Measurements from ENCODE around the gene RCL1.

The RCL1 gene

GRCh38 chr9:4814913-4815312 lies 22.2 kb downstream of the RCL1 start:
- peaks cover 21% of the 10 kb centered on the region for H3K36me3 Mint-ChIP-seq (ENCODE audit: low read depth)
- peak overlapping the region; percentile 26 for H3K27ac Mint-ChIP-seq
- no peaks in the 10 kb centered on the region for H3K27me3 Mint-ChIP-seq (ENCODE audit: low read depth)
- H3K4me3 Mint-ChIP-seq = peak overlapping the region; percentile 27
- H3K4me1 Mint-ChIP-seq (ENCODE audit: low read depth) = peaks cover 30% of the 10 kb centered on the region
- H3K9me3 Mint-ChIP-seq = peaks cover 16% of the 10 kb centered on the region

- peak overlapping the region; percentile 27 for H3K4me3 Mint-ChIP-seq
- H3K27me3 Mint-ChIP-seq (ENCODE audit: low read depth) = no peaks in the 10 kb centered on the region
- H3K27ac Mint-ChIP-seq = peak overlapping the region; percentile 26
- peaks cover 29% of the 10 kb centered on the region for H3K4me1 Mint-ChIP-seq (ENCODE audit: low read depth)
- H3K9me3 Mint-ChIP-seq = peaks cover 15% of the 10 kb centered on the region
- H3K36me3 Mint-ChIP-seq (ENCODE audit: low read depth) = peaks cover 19% of the 10 kb centered on the region
Observed at GRCh38 chr9:4815381-4815956, 22.7 kb downstream of the RCL1 start.

- no peaks in the 10 kb centered on the region for H3K27me3 Mint-ChIP-seq (ENCODE audit: low read depth)
- peaks cover 21% of the 10 kb centered on the region for H3K4me1 Mint-ChIP-seq (ENCODE audit: low read depth)
- no peak overlapping the region for H3K4me3 Mint-ChIP-seq
- peaks cover 3% of the 10 kb centered on the region for H3K9me3 Mint-ChIP-seq
- H3K27ac Mint-ChIP-seq = no peak overlapping the region
- peaks cover 9% of the 10 kb centered on the region for H3K36me3 Mint-ChIP-seq (ENCODE audit: low read depth)
Observed at GRCh38 chr9:4820168-4820567, 27.4 kb downstream of the RCL1 start.

- Mint-ChIP-seq H3K27ac (no peak overlapping the region), H3K9me3 (no peaks in the 10 kb centered on the region), H3K4me3 (no peak overlapping the region)
Observed at GRCh38 chr9:4821133-4821532, 28.4 kb downstream of the RCL1 start.

GRCh38 chr9:4822057-4822456 lies 29.3 kb downstream of the RCL1 start:
- H3K4me1 Mint-ChIP-seq (ENCODE audit: low read depth) = peaks cover 11% of the 10 kb centered on the region
- H3K27ac Mint-ChIP-seq = peak overlapping the region; percentile 27
- peaks cover 12% of the 10 kb centered on the region for H3K36me3 Mint-ChIP-seq (ENCODE audit: low read depth)
- no peak overlapping the region for H3K4me3 Mint-ChIP-seq
- H3K27me3 Mint-ChIP-seq (ENCODE audit: low read depth) = no peaks in the 10 kb centered on the region
- no peaks in the 10 kb centered on the region for H3K9me3 Mint-ChIP-seq

More at GRCh38 chr9:4821133-4821532, 28.4 kb downstream of the RCL1 start:
- H3K4me1 Mint-ChIP-seq (ENCODE audit: low read depth) = peaks cover 11% of the 10 kb centered on the region
- no peaks in the 10 kb centered on the region for H3K27me3 Mint-ChIP-seq (ENCODE audit: low read depth)
- H3K36me3 Mint-ChIP-seq (ENCODE audit: low read depth) = peaks cover 8% of the 10 kb centered on the region

GRCh38 chr9:4826417-4827166 lies 33.8 kb downstream of the RCL1 start:
- peaks cover 20% of the 10 kb centered on the region for H3K36me3 Mint-ChIP-seq (ENCODE audit: low read depth)
- no peak overlapping the region for H3K27ac Mint-ChIP-seq

GRCh38 chr9:4827224-4827623 lies 34.5 kb downstream of the RCL1 start:
- no peak overlapping the region for H3K4me3 Mint-ChIP-seq
- H3K36me3 Mint-ChIP-seq (ENCODE audit: low read depth) = peaks cover 23% of the 10 kb centered on the region
- no peaks in the 10 kb centered on the region for H3K27me3 Mint-ChIP-seq (ENCODE audit: low read depth)
- H3K9me3 Mint-ChIP-seq = no peaks in the 10 kb centered on the region
- H3K4me1 Mint-ChIP-seq (ENCODE audit: low read depth) = peaks cover 11% of the 10 kb centered on the region
- no peak overlapping the region for H3K27ac Mint-ChIP-seq

More at GRCh38 chr9:4826417-4827166, 33.8 kb downstream of the RCL1 start:
- no peak overlapping the region for H3K4me3 Mint-ChIP-seq
- H3K9me3 Mint-ChIP-seq = no peaks in the 10 kb centered on the region
- H3K4me1 Mint-ChIP-seq (ENCODE audit: low read depth) = peaks cover 12% of the 10 kb centered on the region
- H3K27me3 Mint-ChIP-seq (ENCODE audit: low read depth) = no peaks in the 10 kb centered on the region

GRCh38 chr9:4828761-4829160 lies 36.0 kb downstream of the RCL1 start:
- Mint-ChIP-seq H3K9me3 (no peaks in the 10 kb centered on the region), H3K4me3 (no peak overlapping the region), H3K27ac (no peak overlapping the region), H3K4me1 (ENCODE audit: low read depth) (peaks cover 20% of the 10 kb centered on the region), H3K36me3 (ENCODE audit: low read depth) (peaks cover 32% of the 10 kb centered on the region), H3K27me3 (ENCODE audit: low read depth) (no peaks in the 10 kb centered on the region)

- Mint-ChIP-seq H3K36me3 (ENCODE audit: low read depth) (peaks cover 34% of the 10 kb centered on the region), H3K4me1 (ENCODE audit: low read depth) (peaks cover 27% of the 10 kb centered on the region), H3K27me3 (ENCODE audit: low read depth) (no peaks in the 10 kb centered on the region), H3K4me3 (no peak overlapping the region), H3K9me3 (no peaks in the 10 kb centered on the region), H3K27ac (no peak overlapping the region)
Observed at GRCh38 chr9:4829969-4830368, 37.2 kb downstream of the RCL1 start.

- Mint-ChIP-seq H3K9me3 (no peaks in the 10 kb centered on the region), H3K27me3 (ENCODE audit: low read depth) (no peaks in the 10 kb centered on the region), H3K27ac (no peak overlapping the region), H3K4me3 (no peak overlapping the region), H3K36me3 (ENCODE audit: low read depth) (peaks cover 41% of the 10 kb centered on the region), H3K4me1 (ENCODE audit: low read depth) (peaks cover 33% of the 10 kb centered on the region)
Observed at GRCh38 chr9:4830699-4831098, 38.0 kb downstream of the RCL1 start.

GRCh38 chr9:4831119-4831518 lies 38.4 kb downstream of the RCL1 start:
- Mint-ChIP-seq H3K9me3 (no peaks in the 10 kb centered on the region), H3K4me1 (ENCODE audit: low read depth) (peaks cover 37% of the 10 kb centered on the region), H3K27ac (no peak overlapping the region), H3K36me3 (ENCODE audit: low read depth) (peaks cover 45% of the 10 kb centered on the region), H3K27me3 (ENCODE audit: low read depth) (no peaks in the 10 kb centered on the region), H3K4me3 (no peak overlapping the region)

GRCh38 chr9:4831944-4832343 lies 39.2 kb downstream of the RCL1 start:
- Mint-ChIP-seq H3K4me1 (ENCODE audit: low read depth) (peaks cover 43% of the 10 kb centered on the region), H3K27ac (peak overlapping the region; percentile 18), H3K27me3 (ENCODE audit: low read depth) (no peaks in the 10 kb centered on the region), H3K36me3 (ENCODE audit: low read depth) (peaks cover 47% of the 10 kb centered on the region), H3K4me3 (no peak overlapping the region), H3K9me3 (no peaks in the 10 kb centered on the region)

- Mint-ChIP-seq H3K27me3 (ENCODE audit: low read depth) (no peaks in the 10 kb centered on the region), H3K4me1 (ENCODE audit: low read depth) (peaks cover 45% of the 10 kb centered on the region), H3K4me3 (no peak overlapping the region), H3K9me3 (no peaks in the 10 kb centered on the region), H3K36me3 (ENCODE audit: low read depth) (peaks cover 43% of the 10 kb centered on the region), H3K27ac (peak overlapping the region; percentile 89)
Observed at GRCh38 chr9:4832786-4833579, 40.2 kb downstream of the RCL1 start.

GRCh38 chr9:4833781-4834560 lies 41.2 kb downstream of the RCL1 start:
- H3K9me3 Mint-ChIP-seq = no peaks in the 10 kb centered on the region
- no peaks in the 10 kb centered on the region for H3K27me3 Mint-ChIP-seq (ENCODE audit: low read depth)
- peak overlapping the region; percentile 89 for H3K27ac Mint-ChIP-seq
- peaks cover 53% of the 10 kb centered on the region for H3K4me1 Mint-ChIP-seq (ENCODE audit: low read depth)
- H3K4me3 Mint-ChIP-seq = no peak overlapping the region
- peaks cover 43% of the 10 kb centered on the region for H3K36me3 Mint-ChIP-seq (ENCODE audit: low read depth)

Measured in T-helper 1 cell treated with Interleukin-12 subunit alpha and Interleukin-12 subunit beta and Interleukin-4 antibody, amounts not matched to agents 30 μg/mL and 1 μg/mL, for 36 hours (primary cell).